Activated gamma-delta T cell treated with Interleukin-2 at 50 U/mL for 16 hours (primary cell): ENCODE data around the gene ZBTB7C.
"Not testable (repeated sequence)": the region's sequence is repeated elsewhere in the genome, so short reads cannot be mapped to it uniquely, and the experiment has no call there.

Experiments
- DNase-seq: peaks from one replicate; pipeline ENCODE4 v3.0.0-alpha.2; 2020

ZBTB7C gene

GRCh38 chr18:48408727-48409590 is at the start of gene ZBTB7C:
ZBTB7C (minus strand) TSS chr18:48409383.
- DNase-seq = no peak

DNA sequence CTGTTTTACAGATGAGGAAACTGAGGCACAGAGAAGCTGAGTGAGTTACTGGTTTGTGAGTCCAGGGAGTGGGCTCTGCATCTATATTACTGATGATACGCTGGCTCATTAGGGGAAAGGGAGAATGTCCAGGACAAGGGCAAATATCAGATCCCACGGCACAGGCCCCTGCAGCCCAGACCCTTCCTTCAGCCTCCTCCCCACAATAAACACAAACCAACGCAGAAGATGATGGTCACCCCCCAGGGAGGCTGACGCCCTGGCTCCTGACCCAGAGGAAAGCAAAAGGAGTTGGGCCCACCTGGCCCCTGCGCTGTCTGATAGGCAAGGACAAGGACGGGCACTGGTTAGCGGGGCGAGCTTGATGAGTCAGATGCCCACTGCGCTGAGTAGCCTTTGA is 47.7 kb upstream of the ZBTB7C start:
- DNase-seq = no peak

- DNase-seq = peak; percentile 40
Observed at GRCh38 chr18:48455555-48456478, 46.6 kb upstream of the ZBTB7C start.

DNA sequence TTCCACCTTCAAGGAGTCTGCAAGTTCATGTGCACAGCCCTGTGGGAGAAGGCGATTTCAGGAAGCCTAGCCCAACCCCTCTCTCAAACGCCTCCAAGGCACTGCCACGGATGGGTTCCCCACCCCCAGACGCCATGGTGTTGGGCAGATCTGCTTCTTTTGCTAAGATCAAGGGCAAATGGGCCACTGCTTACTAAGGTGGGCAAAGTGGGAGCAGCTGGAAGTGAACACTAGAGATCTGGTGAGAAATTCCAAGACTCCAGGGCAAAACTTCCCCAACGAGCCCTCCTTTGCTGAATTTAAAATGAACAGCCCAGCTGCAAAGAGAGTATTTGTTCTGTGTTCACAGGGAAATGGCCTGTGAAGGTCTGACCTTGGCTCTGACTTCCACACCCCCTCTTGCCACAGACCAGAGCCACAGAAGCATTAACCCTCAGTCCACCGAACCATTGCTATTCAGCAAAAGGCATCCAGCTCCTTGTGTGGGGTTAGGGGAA is 45.1 kb upstream of the ZBTB7C start:
- DNase-seq = no peak

DNA sequence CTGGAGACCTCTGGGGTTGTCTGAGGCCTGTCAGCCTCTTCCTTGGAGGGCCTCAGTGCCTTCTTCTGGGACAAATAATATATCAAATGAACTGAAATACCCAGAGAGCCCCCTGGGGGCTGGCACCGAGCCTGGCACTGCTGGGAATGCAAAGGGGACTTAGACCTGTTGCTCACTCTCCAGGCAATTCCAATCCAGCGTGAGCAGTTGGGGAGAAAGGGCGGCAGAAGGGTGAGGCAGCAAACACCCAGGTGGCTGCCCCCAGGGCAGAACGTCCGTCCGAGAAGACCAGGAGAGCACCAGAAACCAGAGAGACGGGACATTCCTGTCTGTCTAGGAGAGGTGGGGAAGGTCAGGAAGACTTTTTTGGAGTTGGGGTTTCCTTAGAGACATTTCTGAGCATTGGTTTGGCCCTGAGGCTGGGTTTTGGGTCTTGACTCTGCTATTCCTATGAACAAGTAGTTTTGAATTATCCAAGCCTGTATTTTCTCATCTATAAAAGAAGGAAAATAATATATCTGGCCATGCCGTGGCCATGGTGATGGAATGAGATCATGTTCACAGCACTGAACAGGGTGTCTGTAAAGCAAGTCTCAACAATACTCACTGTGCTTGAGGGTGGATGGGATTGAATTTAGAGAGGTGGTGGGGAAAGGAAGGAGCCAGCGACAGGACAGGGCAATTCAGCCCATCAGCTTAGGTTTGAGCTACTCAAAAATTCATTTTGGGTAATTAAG is 44.3 kb upstream of the ZBTB7C start:
- DNase-seq = no peak

- DNase-seq = no peak
Observed at GRCh38 chr18:48452861-48453323, 43.7 kb upstream of the ZBTB7C start.

- DNase-seq = no peak
Observed at GRCh38 chr18:48450685-48451084, 41.5 kb upstream of the ZBTB7C start.

DNA sequence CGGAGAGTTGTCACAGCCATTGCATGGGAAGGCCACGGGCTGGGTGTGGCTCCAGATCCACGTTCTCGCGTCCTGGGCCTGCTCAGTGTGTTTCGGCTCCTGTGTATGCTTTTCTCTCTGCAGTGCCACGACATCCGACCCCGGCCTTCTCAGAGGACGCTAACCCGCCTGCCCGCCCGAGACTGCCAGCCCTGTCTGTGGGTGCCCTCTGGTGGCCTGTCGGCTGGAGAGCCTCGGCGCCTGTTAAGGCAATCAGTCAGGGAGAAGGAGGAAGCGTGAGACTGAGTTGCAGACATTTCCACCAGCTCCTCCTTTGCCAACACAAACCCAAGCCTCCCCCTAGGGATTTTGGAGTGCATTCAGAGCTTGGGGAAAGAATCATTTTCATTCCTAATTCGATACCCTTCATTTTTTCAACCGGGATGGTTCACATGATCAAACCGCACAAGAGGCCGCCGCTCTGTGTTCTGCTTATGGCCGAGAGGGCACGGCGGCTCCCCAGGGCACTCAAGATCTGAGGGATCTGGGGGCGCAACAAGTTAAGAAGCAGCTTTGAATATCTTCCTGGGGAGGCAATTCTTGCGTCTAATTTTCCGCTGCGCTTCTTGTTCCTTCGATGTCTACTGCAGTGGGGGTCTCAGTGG is 37.5 kb upstream of the ZBTB7C start:
- DNase-seq = peak; percentile 49

- peak; percentile 61 for DNase-seq
Observed at GRCh38 chr18:48445540-48445939, 36.4 kb upstream of the ZBTB7C start.

DNA sequence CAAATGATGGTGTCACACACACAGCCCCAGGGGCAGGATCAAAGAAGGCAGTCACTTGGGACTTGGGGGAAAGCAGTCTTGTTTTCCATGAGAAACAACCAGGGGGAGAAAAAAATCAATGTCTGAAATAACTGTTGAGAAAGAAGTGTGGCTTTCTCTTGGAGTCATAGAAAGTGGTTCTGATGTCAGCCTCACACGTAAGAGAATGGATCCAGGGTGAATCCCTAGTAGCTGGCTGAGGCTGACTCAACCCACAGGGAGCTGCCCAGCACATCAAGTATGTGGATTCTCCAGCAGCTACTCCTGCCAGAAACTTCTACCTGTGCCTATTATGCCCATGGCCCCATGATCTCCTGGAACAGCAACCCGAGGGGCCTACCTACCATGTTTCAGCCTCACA is 33.6 kb upstream of the ZBTB7C start:
- no peak for DNase-seq

- no peak for DNase-seq
Observed at GRCh38 chr18:48441405-48441881, 32.3 kb upstream of the ZBTB7C start.

- DNase-seq = no peak
Observed at GRCh38 chr18:48440924-48441323, 31.7 kb upstream of the ZBTB7C start.

DNA sequence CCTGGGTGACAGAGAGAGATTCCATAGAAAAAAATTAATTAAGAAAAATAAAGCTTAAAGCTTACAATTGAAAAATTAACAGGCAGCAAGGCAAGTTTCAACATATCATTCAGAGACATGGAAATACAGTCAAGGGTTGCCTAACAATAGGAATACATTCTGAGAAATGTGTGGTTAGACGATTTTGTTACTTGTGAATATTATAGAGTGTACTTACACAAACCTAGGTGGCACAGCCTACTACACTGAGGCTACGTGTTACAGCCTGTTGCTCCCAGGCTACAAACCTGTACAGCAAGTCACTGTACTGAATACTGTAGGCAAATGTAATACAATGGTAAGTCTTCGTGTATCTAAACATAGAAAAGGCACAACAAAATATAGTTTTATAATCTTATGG is 27.7 kb upstream of the ZBTB7C start:
- no peak for DNase-seq

DNA sequence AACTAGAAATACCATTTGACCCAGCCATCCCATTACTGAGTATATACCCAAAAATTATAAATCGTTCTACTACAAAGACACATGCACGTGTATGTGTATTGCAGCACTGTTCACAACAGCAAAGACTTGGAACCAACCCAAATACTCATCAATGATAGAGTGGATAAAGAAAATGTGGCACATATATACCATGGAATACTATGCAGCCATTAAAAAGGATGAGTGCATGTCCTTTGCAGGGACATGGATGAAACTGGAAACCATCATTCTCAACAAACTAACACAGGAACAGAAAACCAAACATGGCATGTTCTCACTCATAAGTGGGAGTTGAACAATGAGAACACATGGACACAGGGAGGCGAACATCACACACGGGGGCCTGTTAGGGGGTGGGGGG is 25.2 kb upstream of the ZBTB7C start:
- DNase-seq = not testable (repeated sequence)

DNA sequence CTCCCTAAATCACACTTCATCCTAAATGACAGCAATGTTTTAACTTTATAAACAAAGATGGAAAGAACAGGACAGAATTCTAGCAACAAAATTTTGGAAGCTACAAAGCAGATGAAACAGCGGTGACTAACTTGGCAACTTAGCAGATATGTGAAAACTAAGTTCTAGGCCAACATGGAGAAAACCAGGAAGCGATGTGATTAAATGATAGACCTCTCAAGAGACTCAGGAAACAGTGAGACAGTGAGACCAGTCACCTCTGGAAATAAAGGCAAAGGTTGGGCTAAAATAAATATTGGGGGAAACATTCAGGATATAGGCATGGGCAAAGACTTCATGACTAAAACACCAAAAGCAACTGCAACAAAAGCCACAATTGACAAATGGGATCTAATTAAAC is 24.4 kb upstream of the ZBTB7C start:
- DNase-seq = no peak

DNA sequence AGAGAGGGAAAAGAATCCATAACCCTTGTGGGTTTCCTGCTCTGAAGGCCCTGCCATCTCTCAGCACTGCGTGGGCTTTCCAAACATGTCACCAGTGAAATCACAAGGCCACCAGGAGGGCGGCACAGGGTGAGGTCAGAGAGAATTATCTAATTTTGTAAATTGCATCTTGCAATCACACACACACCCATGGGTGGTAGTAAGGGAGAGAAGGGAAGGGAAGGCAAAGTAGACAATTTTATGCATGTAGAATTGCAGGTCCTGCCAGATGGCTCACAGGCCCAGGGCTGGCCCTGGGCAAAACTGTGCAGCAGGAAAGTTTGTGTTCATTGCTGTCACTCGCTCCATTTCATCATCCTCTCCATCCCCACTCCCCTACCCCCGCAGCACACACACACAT is 21.0 kb upstream of the ZBTB7C start:
- DNase-seq = no peak

GRCh38 chr18:48428475-48429177 is 19.4 kb upstream of the ZBTB7C start:
- no peak for DNase-seq

GRCh38 chr18:48422947-48423378 is 13.8 kb upstream of the ZBTB7C start:
- no peak for DNase-seq

GRCh38 chr18:48419277-48420022 is 10.3 kb upstream of the ZBTB7C start:
- no peak for DNase-seq

GRCh38 chr18:48418539-48419276 is 9.5 kb upstream of the ZBTB7C start:
- DNase-seq = no peak
